Measurements from ENCODE around the gene TMEM266.

TMEM266 gene

DNA sequence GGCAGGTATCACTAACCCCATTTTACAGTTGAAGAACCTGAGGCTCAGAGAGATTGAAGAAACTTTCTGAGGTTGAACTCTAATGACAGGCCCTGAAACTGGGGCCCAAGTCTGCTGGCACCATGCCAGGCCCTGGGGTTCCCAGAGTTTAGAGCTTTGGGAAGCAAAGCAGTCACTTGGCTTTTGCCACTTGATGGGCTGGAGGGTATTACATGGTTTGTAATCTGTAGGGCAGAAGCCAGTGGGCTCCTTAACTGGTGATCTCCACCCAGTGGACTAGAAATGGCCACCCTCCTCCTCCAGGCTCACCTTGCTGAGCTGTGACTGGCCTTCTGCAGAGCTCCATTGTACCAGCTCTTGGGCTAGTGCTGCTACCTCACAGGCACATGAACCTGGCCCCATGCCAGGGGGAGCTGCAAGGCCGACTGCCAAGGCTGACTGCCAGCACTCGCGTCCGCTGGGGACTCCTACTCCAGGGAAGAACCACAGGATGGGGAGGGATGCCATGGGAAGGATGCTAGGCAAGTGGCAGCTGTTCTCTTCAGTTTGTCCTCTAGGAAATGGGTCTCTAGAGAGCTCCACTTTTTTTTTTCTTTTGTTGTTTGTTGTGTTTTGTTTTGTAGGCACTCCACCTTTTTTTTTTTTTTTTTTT, 146.7 kb downstream of the TMEM266 start:
- peak; percentile 37 to 53 for DNase-seq

DNA sequence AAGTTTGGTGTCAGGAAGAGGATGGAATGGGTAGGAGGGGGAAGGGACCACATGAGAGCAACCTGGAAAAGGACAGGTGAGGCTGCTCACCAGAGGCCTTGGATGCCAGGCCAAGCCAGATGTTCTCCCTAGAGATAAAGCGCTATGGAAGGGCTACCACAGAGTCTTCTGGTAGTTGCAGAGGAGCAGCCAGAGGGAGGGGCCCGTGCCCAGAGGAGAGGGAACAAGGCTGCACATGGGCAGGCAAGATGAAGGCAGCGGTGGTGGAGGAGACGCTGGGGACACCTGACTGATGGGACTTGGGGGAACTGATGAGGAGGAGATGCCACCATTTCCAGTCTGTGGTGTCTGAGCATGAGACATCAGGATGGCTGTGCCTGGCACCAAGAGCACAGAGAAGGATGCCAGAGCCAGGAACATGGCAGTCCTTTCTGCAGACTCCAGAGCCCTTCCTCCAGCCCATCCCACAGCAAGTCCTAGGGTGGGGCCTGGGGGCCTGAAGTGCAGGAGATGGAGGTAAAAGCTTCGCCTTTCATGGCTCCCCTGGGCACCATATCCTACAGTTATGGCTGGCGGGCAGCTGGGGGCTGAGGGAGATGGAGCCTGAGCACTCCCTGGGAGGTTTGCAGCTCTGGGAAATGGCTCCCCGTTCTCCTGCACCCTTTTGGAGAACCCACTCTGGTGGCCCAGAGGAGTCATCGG, 148.4 kb downstream of the TMEM266 start:
- no peak for DNase-seq

DNA sequence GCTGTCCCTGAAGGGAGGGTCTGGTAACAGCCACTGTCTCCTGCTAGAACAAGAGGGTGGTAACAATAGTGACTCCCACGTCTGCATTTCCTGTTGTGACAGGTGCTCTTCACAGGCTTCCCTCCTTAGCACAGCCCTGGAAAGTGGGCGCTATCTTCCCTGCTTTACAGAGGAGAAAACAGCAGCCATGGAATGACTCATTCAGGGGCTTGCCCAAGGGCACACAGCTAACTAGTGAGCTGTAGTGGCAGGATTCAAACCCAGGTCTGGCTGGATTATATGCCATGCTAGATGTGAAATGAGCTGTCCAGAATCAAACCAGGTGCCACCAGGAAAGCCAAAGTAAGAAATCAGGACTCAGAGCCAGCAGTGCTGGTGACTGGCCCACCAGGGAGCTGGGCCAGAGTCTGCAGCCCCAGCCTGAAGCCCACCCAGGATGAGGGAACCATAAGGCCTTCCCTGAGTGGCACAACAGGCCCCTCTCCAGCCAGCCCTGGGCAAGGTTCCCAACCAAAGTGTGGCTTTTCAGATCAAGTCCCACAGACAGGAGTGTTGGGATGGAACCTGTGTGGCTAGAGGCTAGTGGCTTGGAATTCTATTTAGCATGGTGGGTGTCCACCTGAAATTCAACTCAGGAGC, 149.1 kb downstream of the TMEM266 start:
- DNase-seq = no peak

DNA sequence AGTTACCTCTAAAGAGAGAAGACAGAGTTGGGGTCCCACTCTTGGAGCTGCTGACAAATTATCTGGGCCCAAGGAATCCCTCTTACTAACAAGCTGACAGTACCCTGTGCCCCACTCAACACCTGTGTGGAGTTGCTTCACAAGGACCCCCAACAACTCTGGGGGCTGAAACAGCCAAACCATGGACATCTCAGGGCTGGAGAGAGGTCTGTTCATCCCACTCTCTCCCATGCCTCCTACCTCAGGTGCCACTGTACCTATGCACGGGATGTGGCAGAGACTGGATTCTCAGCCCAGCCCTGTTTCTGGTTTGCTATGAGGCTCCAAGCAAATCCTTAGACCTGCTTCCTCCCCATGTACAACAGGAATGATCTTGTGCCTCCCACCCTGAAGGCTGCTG, 149.7 kb downstream of the TMEM266 start:
- DNase-seq = no peak

DNA sequence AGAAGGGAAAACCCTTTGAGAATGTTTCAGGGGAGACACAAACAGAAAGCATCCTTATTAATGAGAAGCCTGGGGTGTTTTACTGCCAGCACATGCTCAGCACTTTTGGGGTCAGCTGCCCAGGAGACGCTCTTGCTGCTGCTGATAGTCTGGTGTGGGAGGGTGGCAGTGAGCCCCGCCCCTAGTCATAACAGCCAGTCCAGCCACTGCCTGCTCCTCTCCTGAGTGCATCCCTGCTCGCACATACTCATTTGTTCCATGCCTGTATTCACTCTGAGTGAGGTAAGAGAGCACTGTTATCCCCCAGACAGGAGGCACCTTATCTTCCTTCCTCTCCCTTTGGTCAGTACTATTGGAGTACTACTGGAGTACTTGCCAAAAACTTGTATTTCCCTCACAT, 150.2 kb downstream of the TMEM266 start:
- DNase-seq = no peak

DNA sequence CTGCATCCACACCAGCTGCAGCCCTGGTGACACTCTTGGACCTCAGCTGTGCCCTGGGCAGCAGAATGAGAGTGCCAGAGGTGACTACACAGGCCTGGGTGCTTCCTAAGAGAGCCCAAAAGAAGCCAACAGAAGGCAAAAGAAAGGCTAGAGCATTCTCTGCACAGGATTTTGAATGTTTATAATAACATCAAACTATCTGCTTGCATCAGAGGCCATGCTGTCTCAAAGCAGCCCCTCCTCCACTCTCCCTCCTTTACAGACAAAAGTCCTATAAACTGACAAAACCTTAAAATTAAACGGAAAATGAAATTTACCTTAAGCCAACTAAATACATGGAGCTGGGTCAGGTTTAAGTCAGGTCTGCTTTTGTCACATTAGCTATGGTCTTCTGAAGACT, 155.8 kb downstream of the TMEM266 start:
- DNase-seq = no peak

DNA sequence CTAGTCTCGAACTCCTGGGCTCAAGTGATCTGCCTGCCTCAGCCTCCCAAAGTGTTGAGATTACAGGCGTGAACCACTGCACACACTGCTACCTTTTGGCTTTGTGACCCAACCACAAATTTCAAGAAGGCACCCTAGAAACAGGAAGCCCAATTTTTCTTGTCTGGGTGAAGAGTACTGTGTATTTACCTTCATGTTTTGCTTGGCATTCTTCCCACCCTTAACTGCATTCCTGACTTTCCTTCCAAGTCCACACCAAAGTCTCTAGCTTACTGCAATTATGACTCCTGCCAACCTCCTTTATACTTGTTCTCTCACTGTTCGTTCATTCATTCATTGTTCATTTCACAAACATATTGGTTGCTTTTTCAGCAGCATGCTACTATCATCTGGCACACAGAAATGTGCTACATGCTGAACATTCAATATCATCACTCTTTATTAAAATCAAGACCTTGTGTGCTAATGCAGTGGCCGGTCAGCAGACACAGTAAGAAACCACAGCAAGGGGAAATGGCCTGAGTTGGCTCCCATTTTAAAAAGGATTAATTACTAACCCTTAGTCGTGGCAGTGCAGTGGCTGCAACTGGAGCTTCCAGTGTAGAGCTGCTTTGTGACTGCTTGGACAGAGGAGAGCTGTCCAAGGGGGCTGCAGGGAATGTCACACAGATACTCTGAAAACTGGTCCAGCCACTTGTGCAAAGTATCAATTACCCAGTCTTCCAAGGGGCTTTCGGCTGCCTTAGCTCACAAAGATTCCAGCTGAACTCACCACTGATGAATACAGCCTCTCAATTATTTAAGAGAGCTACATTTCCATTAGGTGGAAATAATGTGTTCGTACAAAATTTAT, 157.5 kb downstream of the TMEM266 start:
- DNase-seq = no peak

DNA sequence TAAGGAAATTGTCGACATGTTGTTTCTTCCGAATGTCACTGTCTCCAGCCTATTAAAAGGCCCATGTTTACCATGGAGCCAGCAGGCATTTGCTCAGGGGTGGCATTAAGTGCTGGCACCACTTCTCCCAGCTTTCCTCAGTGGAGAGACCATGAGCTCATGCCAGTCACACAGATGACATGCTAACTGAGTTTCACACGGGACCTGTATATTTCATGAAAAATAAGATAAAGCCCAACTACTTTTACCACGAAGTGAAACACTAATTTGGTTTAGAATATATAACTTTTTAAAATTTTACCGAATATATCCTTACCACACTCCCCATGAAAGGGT, 158.1 kb downstream of the TMEM266 start:
- no peak for DNase-seq

DNA sequence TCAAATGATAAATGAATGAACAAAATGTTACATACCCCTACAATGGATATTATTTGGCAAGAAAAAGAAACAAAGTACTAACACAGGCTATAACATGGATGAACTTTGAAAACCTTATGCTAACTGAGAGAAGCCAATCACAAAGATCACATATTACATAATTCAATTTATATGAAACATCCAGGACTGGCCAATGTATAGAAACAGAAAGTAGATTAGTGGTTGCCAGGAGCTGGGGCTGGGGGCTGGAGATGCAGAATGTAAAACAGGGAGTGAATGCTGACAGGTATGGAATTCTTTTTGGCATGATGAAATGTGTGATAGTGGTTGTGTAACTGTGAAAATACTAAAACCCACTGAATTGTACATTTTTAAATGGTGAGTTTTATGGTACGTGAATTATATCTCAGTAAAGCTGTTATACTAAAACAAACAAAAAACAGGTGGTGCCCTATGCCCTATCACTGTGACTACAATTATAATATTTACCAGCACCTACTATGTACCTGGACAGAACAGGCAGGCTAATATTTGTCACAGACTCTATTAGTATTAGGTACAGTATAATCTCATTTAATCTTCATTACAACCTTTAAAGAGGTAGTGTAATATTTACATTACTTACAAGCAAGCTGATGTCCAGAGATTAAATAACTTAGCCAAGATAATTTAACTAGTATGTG, 161.4 kb downstream of the TMEM266 start:
- no peak for DNase-seq

DNA sequence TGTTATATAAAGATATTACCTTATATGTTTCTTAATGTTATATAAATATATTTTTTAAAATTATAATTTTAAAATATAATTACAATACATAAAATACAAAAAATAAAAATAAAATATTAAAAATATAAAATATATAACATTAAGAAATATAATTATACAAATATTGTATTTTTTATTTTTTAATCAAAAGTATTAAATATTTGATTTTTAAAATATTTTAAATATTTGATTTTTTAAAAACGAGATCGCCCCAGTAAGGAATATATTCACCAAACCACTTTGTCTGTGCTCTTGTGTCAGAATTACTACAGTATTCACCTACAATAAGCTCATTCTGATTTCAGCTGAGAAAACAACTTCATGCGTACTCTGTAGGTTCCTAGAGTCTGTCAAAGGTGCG, 162.4 kb downstream of the TMEM266 start:
- DNase-seq = no peak

DNA sequence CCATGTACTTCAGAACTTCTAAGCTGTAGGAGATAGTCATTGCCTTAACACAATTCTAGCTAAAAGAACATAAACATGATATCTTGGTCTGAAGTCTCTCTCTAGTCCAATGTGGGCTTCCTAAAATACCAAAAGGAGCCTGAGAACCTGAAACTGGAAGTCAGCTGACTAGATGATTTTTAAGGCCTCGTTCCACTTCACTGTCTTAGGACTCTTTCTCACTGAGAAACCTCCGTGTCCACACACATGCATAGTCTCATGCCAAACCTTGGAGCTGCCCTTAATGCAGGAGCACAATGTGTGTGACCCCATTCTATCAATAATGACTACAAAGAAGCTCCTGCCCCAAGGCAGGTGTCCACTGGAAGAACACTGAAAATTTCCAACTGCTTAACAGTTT, 163.7 kb downstream of the TMEM266 start:
- DNase-seq = no peak

DNA sequence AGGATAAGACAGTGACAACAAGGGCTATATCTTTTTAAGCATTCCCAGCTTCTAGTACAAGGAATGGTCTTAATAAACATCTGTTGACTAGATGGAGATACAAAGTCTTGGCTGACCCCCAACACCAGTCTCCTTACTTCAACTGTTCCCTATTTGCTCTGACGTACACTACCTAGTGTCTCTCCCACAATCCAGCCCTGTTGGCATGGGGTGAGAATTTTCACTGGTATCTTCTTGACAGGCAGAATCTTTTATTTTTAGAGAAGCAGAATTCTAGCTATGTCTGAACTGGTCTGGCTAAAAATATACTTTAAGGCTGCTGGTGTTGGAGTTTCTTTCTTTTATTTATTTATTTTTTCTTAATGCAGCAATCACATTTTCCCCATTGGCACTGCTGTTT, 169.5 kb downstream of the TMEM266 start:
- no peak for DNase-seq

DNA sequence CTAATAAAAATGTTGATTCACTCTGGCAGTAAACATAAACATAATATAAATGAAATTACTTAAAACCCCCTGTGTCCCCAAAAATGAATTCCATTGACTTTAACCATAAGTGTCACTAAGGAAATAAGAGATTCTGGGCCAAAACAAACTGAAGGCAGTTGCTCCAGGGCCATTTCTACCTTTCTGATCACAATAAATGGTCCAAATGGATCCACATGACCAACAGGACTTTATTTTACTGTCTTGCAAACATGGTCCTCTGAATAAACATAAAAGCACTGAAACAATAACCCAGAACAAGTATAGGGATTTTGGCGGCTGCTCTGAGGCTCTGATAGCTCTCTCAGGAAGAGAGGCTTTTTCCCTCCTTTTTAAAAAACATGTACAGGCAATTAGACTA, 174.1 kb downstream of the TMEM266 start:
- DNase-seq = no peak

DNA sequence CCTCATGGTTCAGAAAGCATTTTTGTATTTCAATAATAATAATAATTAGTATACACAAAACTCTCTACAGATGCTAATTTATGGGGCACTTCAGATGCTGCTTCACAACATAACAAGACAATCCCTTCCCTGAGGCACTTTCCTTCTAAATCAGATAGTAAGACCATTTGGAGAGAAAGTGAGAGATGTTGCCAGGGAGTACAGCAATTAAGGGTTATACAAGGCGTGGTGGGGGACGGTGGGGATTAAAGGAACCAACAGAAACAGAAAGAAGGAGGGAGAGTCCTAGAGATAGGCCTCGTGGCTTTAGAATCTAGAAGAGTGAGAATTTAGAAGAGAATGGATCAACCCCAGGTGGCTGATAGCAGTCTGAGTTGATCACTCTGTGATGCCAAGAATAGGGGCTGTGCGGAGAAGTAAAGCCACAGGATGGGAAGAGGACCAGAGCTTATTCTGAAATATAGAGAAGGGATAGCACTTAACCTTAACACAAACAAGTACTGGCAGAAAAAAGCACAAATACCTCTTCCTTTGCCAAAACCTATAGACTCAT, 174.6 kb downstream of the TMEM266 start:
- DNase-seq = no peak

DNA sequence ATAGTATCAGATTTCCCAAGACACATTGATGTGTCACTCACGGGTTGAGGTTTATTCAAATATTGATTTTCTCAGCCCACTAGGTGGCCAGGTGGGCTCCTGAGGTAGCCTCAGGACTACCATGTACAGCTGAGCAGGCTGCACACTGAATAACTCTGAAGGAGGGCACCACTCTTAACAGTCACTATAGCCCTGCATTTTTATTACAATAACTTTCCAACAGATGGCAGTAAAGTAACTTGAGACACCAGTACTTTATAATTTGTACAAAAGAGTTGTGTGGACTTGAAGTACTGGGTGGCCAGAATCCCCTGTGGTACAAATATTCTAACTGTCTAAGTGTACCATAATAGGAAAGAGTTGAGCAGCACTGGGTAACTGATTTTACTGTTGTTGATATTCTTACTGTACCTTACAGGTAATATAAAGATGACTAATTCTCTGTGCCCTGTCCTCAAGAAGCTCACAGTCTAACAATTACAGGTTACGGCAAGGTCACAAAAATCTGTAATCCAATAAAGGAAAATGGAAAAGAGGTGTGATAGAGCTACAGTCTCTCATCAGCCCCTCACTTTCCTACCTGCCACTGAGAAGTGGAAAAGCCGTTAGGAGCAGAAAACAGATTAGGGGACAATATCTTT, 175.5 kb downstream of the TMEM266 start:
- DNase-seq = no peak

DNA sequence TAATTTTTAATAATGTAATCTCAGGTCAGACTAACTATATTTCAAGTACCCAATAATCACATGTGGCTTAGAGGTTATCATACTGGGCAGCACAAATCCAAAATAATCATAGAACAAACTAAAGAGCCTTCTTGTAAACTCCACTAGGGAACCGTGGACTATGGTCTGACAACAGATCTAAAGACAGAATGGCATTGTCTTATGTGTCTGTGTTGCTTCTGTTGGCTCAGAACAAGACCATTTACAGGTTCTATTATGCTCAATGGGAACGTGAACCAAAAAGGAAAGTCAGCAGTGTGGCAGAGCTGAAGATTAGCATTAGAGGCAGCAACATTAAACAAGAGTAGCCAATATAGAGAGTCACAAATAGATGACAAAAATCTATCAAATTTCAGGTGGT, 176.6 kb downstream of the TMEM266 start:
- no peak for DNase-seq

DNA sequence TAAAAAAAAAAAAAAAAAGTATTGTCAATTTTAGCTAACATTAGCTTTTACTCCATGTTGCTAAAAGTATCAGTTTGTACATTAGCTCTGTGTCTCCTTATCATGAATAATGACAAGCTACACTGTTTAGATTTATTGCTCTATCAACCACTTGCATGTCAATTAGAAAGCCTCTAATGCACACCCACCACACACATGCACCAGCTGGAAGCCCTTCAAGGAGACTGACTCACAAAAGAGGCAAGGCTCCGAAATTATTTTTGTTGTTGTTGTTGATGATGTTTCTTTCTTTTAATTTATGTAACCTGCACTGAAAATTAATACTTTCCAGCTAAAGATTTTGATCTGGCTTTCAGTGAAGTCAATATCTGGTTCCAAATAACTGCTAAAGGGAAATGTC, 180.0 kb downstream of the TMEM266 start:
- no peak for DNase-seq

DNA sequence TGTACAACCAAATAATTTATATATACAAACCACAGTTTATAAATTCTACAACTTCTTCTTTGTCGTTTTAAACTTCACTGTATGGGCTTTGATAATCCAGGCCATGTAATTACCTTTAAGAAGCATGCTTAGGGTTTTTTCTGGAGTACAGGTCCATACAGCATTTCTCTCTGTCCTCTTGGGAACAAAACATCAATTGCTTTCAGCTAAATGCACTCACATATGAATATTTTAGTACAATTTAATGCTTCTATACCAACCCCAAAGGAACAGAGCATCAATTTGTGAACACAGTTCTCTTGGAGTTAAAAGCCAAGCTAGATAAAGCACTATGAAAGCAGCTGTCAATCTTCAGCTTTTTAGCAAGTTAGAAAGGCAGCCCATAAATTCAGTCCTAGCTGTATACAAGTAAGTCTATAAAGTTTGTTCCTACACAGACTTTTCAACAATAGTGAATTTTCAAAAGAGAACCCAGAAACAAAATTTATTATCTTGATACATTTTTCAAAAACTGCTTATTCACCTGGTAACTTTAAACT, 185.4 kb downstream of the TMEM266 start:
- no peak for DNase-seq

DNA sequence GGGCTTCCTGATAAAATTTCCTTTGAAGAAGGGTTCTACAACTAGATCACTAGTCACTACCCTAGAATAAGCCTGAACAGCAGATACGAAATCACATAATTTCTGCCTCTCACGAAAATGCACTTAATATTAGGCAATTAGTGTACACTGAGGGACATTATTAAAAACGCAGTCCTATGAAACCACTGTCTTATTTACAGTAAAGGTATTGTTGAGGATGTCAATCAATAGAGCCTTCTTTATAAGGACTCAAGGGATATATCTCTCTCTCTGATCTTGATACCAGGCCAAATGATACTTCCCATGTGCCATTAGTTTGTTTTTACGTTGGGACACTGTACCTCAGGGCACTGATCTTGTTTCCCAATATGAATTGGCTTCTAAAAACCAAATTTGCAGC, 191.9 kb downstream of the TMEM266 start:
- no peak for DNase-seq

DNA sequence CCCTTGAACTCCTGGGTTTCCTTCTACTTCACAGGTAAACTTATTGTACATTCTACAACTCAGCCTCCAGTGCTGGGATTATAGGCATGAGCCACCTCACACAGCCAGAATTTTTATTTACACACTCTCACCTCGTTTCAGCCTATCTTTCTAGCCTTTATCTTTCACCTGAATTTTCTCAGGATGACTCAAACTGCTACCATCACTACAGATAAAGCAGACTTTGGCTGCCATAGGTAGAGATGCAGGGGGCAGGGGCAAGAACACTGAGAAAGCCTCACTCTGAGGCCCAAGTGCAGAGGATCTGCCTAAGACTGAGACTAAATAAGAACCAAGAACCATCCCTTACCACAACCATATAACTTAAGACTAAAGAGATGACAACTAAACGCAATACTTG, 192.5 kb downstream of the TMEM266 start:
- no peak for DNase-seq

DNA sequence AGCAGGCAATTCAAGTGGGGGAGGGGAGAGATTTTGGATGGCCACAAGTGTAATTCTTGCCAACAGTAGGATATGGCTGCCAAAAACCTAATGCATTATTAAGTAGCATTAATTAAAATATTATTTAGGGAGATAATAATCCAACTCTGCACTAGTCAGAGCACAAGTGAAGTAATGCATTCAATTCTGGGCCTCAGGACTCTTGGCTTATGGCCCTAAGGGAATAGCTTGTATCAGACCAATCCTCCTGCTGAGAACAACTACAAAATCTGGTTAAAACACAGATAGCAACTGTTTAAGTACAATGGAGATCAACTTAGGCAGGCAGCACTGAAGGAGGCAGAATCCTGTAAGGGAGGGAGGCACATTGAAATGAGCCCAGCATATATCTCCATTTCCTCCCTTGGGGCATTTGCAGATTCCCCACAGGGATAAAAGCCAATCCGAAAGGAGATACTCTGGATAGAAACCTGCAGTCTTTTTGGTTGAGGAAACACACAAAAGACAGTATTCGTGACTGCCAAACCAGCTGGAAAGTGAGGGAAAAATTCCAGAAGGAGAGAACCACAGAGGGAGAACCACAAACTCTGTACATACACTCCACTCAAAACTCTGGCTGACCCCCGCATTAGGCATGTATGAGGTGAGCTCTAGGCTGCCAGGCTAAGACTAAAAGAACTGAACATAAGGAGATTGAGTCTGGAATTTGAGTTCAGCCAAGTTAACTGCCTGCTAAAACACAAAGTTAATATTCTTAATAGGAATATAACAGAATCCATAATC, 194.1 kb downstream of the TMEM266 start:
- DNase-seq = no peak

All from NCI-H187 (cell line).